ENCODE data around the gene MGMT.

Gene MGMT

DNA sequence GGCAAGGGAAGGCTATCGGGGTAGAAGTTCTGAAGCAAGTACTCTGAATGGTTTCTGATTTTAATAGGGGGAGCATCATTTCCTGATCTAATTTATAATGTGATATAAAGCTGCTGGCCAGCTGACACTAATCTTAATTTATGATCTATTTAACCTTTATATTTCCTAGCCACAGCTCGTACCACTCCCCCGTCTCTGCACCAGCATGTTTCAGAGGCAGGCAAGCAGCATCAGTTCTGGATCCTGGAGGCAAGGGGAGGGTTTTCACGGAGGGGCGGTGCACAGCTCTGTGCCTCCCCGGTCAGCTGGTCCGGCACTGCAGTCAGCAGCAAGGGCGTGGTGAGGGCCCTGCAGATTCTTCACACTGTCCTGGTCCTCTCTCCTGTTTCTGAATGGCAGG lies 30.0 kb downstream of the MGMT start:
- DNase-seq (ENCODE audit: low read depth, low spot score) = no peak
- no peak overlapping the region for H3K4me3 ChIP-seq (ENCODE audit: low read depth, low read length)
- TF ChIP-seq, protein P1, sequence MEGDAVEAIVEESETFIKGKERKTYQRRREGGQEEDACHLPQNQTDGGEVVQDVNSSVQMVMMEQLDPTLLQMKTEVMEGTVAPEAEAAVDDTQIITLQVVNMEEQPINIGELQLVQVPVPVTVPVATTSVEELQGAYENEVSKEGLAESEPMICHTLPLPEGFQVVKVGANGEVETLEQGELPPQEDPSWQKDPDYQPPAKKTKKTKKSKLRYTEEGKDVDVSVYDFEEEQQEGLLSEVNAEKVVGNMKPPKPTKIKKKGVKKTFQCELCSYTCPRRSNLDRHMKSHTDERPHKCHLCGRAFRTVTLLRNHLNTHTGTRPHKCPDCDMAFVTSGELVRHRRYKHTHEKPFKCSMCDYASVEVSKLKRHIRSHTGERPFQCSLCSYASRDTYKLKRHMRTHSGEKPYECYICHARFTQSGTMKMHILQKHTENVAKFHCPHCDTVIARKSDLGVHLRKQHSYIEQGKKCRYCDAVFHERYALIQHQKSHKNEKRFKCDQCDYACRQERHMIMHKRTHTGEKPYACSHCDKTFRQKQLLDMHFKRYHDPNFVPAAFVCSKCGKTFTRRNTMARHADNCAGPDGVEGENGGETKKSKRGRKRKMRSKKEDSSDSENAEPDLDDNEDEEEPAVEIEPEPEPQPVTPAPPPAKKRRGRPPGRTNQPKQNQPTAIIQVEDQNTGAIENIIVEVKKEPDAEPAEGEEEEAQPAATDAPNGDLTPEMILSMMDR (IDR thresholded peaks at IDR 0.05; ENCODE audit: low read depth, low read length) = no peak
- in situ Hi-C loops (cut with HindIII; ENCODE audit: low sequenced_read_pairs) = no loop called here

DNA sequence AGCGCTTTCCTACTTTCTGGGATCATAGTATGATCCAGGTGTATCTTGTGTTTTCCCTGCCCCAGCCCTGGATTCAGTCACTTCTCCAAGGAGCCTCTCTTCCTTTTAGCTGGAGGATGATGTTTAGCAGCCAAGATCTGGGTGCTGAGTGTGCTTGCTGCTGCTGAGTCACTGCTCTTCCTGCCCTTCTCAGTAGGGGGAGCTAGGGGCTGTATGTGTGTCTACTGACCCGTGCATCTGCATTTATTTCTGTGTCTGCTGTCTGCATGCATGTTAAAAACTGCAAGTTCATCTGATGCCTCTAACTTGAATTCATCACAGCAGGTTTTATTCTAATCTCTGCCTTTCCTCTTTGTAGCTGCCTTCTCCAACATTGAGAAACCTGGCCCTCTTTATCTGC lies 31.6 kb downstream of the MGMT start:
- DNase-seq (ENCODE audit: low read depth, low spot score) = no peak
- H3K4me3 ChIP-seq (ENCODE audit: low read depth, low read length) = no peak overlapping the region
- in situ Hi-C loops (cut with HindIII; ENCODE audit: low sequenced_read_pairs) = no loop called here
- TF ChIP-seq, protein P1 (IDR thresholded peaks at IDR 0.05; ENCODE audit: low read depth, low read length) = no peak

DNA sequence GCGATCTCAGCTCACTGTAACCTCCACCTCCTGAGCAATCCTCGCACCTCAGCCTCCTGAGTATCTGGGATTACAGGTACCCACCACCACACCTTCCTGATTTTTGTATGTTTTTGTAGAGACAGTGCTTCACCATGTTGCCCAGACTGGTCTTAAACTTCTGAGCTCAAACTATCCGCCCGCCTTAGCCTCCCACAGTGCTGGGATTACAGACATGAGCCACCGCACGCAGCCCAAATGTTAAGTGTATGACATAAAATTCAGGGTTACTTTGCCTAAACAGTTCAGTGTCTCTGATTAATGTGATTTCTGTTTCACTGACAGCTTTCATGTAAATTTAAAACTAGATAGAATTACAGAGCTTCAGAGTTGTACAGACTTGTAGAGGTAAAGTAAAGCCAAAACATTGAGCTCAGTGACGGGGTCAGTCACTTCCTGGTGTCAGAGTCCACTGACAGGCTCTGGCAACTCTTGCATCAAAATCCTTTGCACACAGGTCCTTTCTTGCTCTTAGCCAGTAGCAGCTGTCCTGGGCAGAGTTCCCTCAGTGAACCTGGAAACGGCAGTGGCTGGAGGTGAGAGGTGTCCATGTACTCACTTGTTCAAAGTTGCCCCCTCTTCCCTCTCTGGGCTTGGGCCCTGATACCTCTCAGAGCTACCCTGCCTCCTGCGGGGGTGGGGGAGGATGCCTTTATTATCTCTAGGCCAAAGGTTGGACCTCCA lies 33.7 kb downstream of the MGMT start:
- TF ChIP-seq, protein P1 (IDR thresholded peaks at IDR 0.05; ENCODE audit: low read depth, low read length) = no peak
- no peak overlapping the region for H3K4me3 ChIP-seq (ENCODE audit: low read depth, low read length)
- in situ Hi-C loops (cut with HindIII; ENCODE audit: low sequenced_read_pairs) = no loop called here
- no peak for DNase-seq (ENCODE audit: low read depth, low spot score)

DNA sequence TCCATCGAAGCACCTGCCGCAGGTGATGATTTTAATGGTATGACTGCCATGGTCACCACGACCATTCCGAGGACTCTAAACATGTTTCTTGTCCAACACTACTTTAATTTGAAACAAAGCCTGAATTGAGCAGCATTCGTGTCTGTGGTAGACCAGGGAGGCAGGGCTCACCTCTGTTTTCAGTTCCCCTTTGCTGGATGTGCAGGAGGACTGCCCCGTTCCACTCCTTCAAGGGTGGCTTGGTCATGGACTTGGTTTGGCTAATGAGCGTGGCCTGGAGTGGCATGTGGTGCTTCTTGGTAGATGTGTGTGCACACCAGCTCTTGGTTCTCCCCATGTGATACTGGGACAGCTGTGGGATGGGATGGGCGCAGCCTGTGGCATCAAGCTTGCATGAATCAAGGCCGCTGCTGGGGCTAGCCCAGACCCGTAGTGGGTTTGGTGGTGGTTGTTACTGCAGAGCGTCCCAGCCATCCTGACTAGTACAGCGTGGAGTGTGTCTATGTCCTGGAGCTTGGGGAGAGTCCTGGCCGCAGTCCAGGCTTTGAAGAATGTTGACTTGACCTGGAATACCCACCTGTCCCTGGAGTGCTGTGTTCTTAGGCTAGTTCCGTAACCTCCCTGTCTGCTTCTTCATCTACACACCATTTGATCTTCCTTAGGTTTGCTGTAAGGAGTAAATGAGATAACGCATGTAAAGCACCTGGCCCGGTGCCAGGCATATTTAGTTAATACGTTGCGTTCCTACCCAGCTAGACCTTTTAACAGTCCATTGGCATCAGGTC lies 34.8 kb downstream of the MGMT start:
- in situ Hi-C loops (cut with HindIII; ENCODE audit: low sequenced_read_pairs) = no loop called here
- no peak for DNase-seq (ENCODE audit: low read depth, low spot score)
- TF ChIP-seq, protein P1 (IDR thresholded peaks at IDR 0.05; ENCODE audit: low read depth, low read length) = no peak
- H3K4me3 ChIP-seq (ENCODE audit: low read depth, low read length) = no peak overlapping the region

DNA sequence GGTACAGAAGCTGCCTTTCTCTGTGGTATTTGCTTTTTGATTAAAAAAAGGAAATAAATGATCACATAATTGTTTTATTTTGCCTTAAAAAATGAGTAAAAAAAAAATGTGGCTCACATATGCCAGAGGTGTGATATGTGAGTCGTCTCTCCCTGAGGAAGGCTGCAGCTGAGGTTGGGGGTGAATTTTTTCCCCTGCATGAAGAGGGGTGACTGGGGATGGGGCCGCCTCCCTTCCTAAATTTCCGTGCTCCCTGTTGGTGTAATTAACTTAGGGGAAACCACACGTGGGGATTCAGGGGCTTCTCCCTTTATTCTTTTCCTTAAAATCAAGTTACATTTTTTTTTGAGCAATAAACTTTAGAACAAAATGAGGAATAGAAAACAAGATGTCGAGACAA lies 35.4 kb downstream of the MGMT start:
- TF ChIP-seq, protein P1 (IDR thresholded peaks at IDR 0.05; ENCODE audit: low read depth, low read length) = no peak
- no peak overlapping the region for H3K4me3 ChIP-seq (ENCODE audit: low read depth, low read length)
- DNase-seq (ENCODE audit: low read depth, low spot score) = no peak
- in situ Hi-C loops (cut with HindIII; ENCODE audit: low sequenced_read_pairs) = no loop called here

DNA sequence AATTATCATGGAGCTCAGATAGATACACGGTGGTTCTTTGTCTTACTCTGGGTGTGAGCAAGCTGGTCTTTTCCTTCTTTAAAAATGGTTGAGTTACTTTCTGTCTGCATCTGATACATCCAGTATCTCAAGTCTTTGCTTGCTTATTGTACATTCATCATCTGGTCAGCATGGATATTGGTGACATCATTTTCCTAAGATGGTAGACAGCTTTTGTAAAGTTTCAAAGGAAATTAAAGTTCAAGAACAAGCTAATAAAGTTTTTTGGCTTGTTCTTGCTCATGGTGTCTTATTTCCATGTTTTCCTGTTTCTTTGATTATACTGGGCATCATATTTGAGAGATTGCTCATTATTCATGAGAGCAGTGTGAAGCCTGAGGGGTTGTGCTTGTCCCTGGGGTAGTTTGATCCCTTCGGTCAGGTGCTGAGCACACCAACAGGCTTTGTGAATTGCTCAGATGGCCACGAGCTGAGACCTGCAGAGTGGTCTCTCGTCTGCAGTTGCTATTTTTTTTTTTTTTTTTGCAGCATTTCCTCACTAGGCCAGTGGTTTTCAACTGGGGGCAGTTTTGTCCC lies 38.5 kb downstream of the MGMT start:
- TF ChIP-seq, protein P1 (IDR thresholded peaks at IDR 0.05; ENCODE audit: low read depth, low read length) = no peak
- no peak overlapping the region for H3K4me3 ChIP-seq (ENCODE audit: low read depth, low read length)
- in situ Hi-C loops (cut with HindIII; ENCODE audit: low sequenced_read_pairs) = no loop called here
- DNase-seq (ENCODE audit: low read depth, low spot score) = no peak

Measured in astrocyte of the spinal cord (primary cell).